Mesenchymal stem cell (in vitro differentiated cells and primary cell): ENCODE results near the gene LMF1.

Source experiments
- DNase-seq: peaks from one replicate; pipeline ENCODE4 v3.0.0-alpha.2; 2013
- H2AFZ ChIP-seq: one replicate; pipeline ENCODE4 v1.6.1; 2013; ENCODE audit warnings: low read depth, mild to moderate bottlenecking, control low read depth, inconsistent platforms, low read length, moderate library complexity
- H2AK5ac ChIP-seq: 2 replicates; pipeline ENCODE4 v1.6.1; 2013; ENCODE audit warnings: low read length, moderate library complexity, mild to moderate bottlenecking, inconsistent platforms; ENCODE audit not compliant: severe bottlenecking
- H2BK120ac ChIP-seq: one replicate; pipeline ENCODE4 v1.6.1; 2013; ENCODE audit warnings: low read depth, mild to moderate bottlenecking, inconsistent platforms, low read length, moderate library complexity
- H2BK12ac ChIP-seq, 2 experiments: one replicate each; pipeline ENCODE4 v1.6.1; 2013; ENCODE audit warnings: inconsistent platforms in 2 of 2, low read length in 2 of 2, mild to moderate bottlenecking in 2 of 2, moderate library complexity in 2 of 2, control low read depth in 1 of 2
- H2BK15ac ChIP-seq: one replicate; pipeline ENCODE4 v1.6.1; 2013; ENCODE audit warnings: mild to moderate bottlenecking, low read depth, inconsistent platforms; ENCODE audit not compliant: poor library complexity, severe bottlenecking
- H2BK5ac ChIP-seq: 2 replicates; pipeline ENCODE4 v1.6.1; 2013; ENCODE audit warnings: low read depth, mild to moderate bottlenecking, low read length, control low read depth, inconsistent platforms; ENCODE audit not compliant: poor library complexity, severe bottlenecking
- H3K14ac ChIP-seq, 2 experiments: one replicate each; pipeline ENCODE4 v1.6.1; 2013; ENCODE audit warnings: inconsistent platforms in 2 of 2, low read length in 2 of 2, control low read depth in 1 of 2, mild to moderate bottlenecking in 1 of 2, moderate library complexity in 1 of 2
- H3K18ac ChIP-seq, 2 experiments: one replicate each; pipeline ENCODE4 v1.6.1; 2013; ENCODE audit warnings: inconsistent platforms in 2 of 2, low read length in 2 of 2, control low read depth in 1 of 2, low read depth in 1 of 2, mild to moderate bottlenecking in 1 of 2
- H3K23ac ChIP-seq, 2 experiments: one replicate each; pipeline ENCODE4 v1.6.1; 2013; ENCODE audit warnings: inconsistent platforms in 2 of 2, low read length in 2 of 2, mild to moderate bottlenecking in 2 of 2, moderate library complexity in 2 of 2, control low read depth in 1 of 2
- H3K27ac ChIP-seq: 2 replicates; pipeline ENCODE4 v1.5.1; 2013; ENCODE audit warnings: mild to moderate bottlenecking, moderate library complexity, low read length, control low read depth, inconsistent platforms; ENCODE audit not compliant: poor library complexity, severe bottlenecking
- H3K27me3 ChIP-seq, 2 experiments: 2 replicates each; pipeline versions ENCODE4 v1.6.1 to v1.7.0; 2013; ENCODE audit warnings: low read length in 2 of 2, mild to moderate bottlenecking in 2 of 2, moderate library complexity in 2 of 2, control low read depth in 1 of 2, inconsistent platforms in 1 of 2; ENCODE audit not compliant: control insufficient read depth in 1 of 2, insufficient read depth in 1 of 2
- H3K36me3 ChIP-seq, 2 experiments: 2 replicates each; pipeline versions ENCODE4 v1.6.1 to v1.7.0; 2013; ENCODE audit warnings: low read length in 2 of 2, control low read depth in 1 of 2, inconsistent platforms in 1 of 2, low read depth in 1 of 2, mild to moderate bottlenecking in 1 of 2; ENCODE audit not compliant: insufficient read depth in 2 of 2, control insufficient read depth in 1 of 2
- H3K4ac ChIP-seq, 2 experiments: one replicate each; pipeline ENCODE4 v1.6.1; 2013; ENCODE audit warnings: inconsistent platforms in 2 of 2, low read length in 2 of 2, mild to moderate bottlenecking in 2 of 2, moderate library complexity in 2 of 2, control low read depth in 1 of 2, low read depth in 1 of 2
- H3K4me1 ChIP-seq: 2 replicates; pipeline ENCODE4 v1.6.1; 2013; ENCODE audit warnings: low read depth, low read length, control low read depth; ENCODE audit not compliant: control insufficient read depth, insufficient read depth
- H3K4me2 ChIP-seq: 2 replicates; pipeline ENCODE4 v1.6.1; 2013; ENCODE audit warnings: low read length, mild to moderate bottlenecking, inconsistent platforms; ENCODE audit not compliant: poor library complexity, severe bottlenecking
- H3K4me3 ChIP-seq, 2 experiments: 2 replicates each; pipeline versions ENCODE4 v1.5.1 to v1.7.0; 2013; ENCODE audit warnings: low read length in 2 of 2, mild to moderate bottlenecking in 2 of 2, control low read depth in 1 of 2, low read depth in 1 of 2; ENCODE audit not compliant: insufficient read depth in 1 of 2
- H3K79me1 ChIP-seq: replicated peaks from 2 replicates; pipeline ENCODE4 v1.6.1; 2013; ENCODE audit warnings: mild to moderate bottlenecking, control low read depth, low read length, inconsistent platforms; ENCODE audit not compliant: poor library complexity, severe bottlenecking
- H3K9ac ChIP-seq: 2 replicates; pipeline ENCODE4 v1.7.0; 2013; ENCODE audit warnings: mild to moderate bottlenecking, low read length, moderate library complexity
- H3K9me3 ChIP-seq: 2 replicates; pipeline ENCODE4 v1.7.0; 2013; ENCODE audit warnings: mild to moderate bottlenecking, low read length; ENCODE audit not compliant: control insufficient read depth
- H4K8ac ChIP-seq: one replicate; pipeline ENCODE4 v1.6.1; 2013; ENCODE audit warnings: inconsistent platforms, mild to moderate bottlenecking, low read length, moderate library complexity
- H4K91ac ChIP-seq: one replicate; pipeline ENCODE4 v1.6.1; 2013; ENCODE audit warnings: mild to moderate bottlenecking, low read length, inconsistent platforms
- WGBS: methylation state at CpG from one replicate; pipeline ENCODE4 v1.1.7; 2013; ENCODE audit warnings: mixed read lengths; 5-methylcytosine and 5-hydroxymethylcytosine counted together

LMF1 gene

GRCh38 chr16:867421-868385, 103.1 kb downstream of the LMF1 start:
- Histone ChIP-seq H2BK5ac (no peak overlapping the region), H2AK5ac (no peak overlapping the region), H3K36me3 (peaks cover 8 to 10% of the 10 kb centered on the region in 2 experiments), H2AFZ (no peak overlapping the region), H3K27ac (no peak overlapping the region), H3K14ac (no peak overlapping the region), H3K79me1 (no peaks in the 10 kb centered on the region), H2BK15ac (no peak overlapping the region), H4K91ac (no peak overlapping the region), H3K4me1 (no peaks in the 10 kb centered on the region), H3K4me3 (no peak overlapping the region), H3K18ac (no peak overlapping the region), H4K8ac (no peak overlapping the region), H3K9ac (no peak overlapping the region), H3K4ac (no peak overlapping the region), H3K4me2 (no peak overlapping the region), H3K9me3 (no peaks in the 10 kb centered on the region), H3K27me3 (no peaks in the 10 kb centered on the region), H2BK120ac (no peak overlapping the region), H3K23ac (no peak overlapping the region), H2BK12ac (no peak overlapping the region)
- DNase-seq, result no peak
- WGBS, result 86% methylated on average over 34 of the region's 34 CpGs

GRCh38 chr16:866252-866896, 104.4 kb downstream of the LMF1 start:
- WGBS, result 81% methylated on average over 8 of the region's 9 CpGs
- H2BK5ac ChIP-seq, result no peak overlapping the region
- H3K27me3 ChIP-seq, result no peaks in the 10 kb centered on the region
- no peak overlapping the region for H3K27ac ChIP-seq
- H3K4me3 ChIP-seq, result no peak overlapping the region
- no peak overlapping the region for H2AK5ac ChIP-seq
- peaks cover 8 to 10% of the 10 kb centered on the region in 2 experiments for H3K36me3 ChIP-seq
- no peak overlapping the region for H3K23ac ChIP-seq
- no peak overlapping the region for H2BK15ac ChIP-seq
- H3K9me3 ChIP-seq, result no peaks in the 10 kb centered on the region
- no peak overlapping the region for H3K14ac ChIP-seq
- H3K4me1 ChIP-seq, result no peaks in the 10 kb centered on the region
- no peaks in the 10 kb centered on the region for H3K79me1 ChIP-seq
- H4K8ac ChIP-seq, result no peak overlapping the region
- H3K18ac ChIP-seq, result no peak overlapping the region
- no peak overlapping the region for H4K91ac ChIP-seq
- no peak overlapping the region for H3K4me2 ChIP-seq
- H2BK120ac ChIP-seq, result no peak overlapping the region
- no peak for DNase-seq
- no peak overlapping the region for H2BK12ac ChIP-seq
- no peak overlapping the region for H2AFZ ChIP-seq
- no peak overlapping the region for H3K4ac ChIP-seq
- no peak overlapping the region for H3K9ac ChIP-seq

GRCh38 chr16:865026-865425, 105.8 kb downstream of the LMF1 start:
- H3K36me3 ChIP-seq, result peaks cover 7 to 8% of the 10 kb centered on the region in 2 experiments
- no peak overlapping the region for H2BK120ac ChIP-seq
- H2AFZ ChIP-seq, result no peak overlapping the region
- H3K4me3 ChIP-seq, result no peak overlapping the region
- H3K18ac ChIP-seq, result no peak overlapping the region
- no peak overlapping the region for H3K23ac ChIP-seq
- no peak overlapping the region for H3K4ac ChIP-seq
- H2BK15ac ChIP-seq, result no peak overlapping the region
- no peaks in the 10 kb centered on the region for H3K4me1 ChIP-seq
- H3K79me1 ChIP-seq, result no peaks in the 10 kb centered on the region
- H3K27me3 ChIP-seq, result no peaks in the 10 kb centered on the region
- H4K8ac ChIP-seq, result no peak overlapping the region
- WGBS, result 75% methylated on average over 5 of the region's 5 CpGs
- H3K14ac ChIP-seq, result no peak overlapping the region
- no peak overlapping the region for H2BK5ac ChIP-seq
- DNase-seq, result no peak
- no peaks in the 10 kb centered on the region for H3K9me3 ChIP-seq
- no peak overlapping the region for H3K9ac ChIP-seq
- no peak overlapping the region for H4K91ac ChIP-seq
- no peak overlapping the region for H2BK12ac ChIP-seq
- no peak overlapping the region for H3K4me2 ChIP-seq
- no peak overlapping the region for H2AK5ac ChIP-seq
- H3K27ac ChIP-seq, result no peak overlapping the region

- Histone ChIP-seq H2BK5ac (no peak overlapping the region), H3K4ac (no peak overlapping the region), H3K4me1 (no peaks in the 10 kb centered on the region), H3K36me3 (peaks cover 0 to under 1% of the 10 kb centered on the region in 2 experiments), H3K4me3 (no peak overlapping the region), H3K23ac (no peak overlapping the region), H2AFZ (no peak overlapping the region), H3K18ac (no peak overlapping the region), H2BK12ac (no peak overlapping the region), H3K27me3 (no peaks in the 10 kb centered on the region), H4K91ac (no peak overlapping the region), H3K27ac (no peak overlapping the region), H3K9ac (no peak overlapping the region), H2AK5ac (no peak overlapping the region), H3K79me1 (no peaks in the 10 kb centered on the region), H3K14ac (no peak overlapping the region), H3K4me2 (no peak overlapping the region), H2BK15ac (no peak overlapping the region), H3K9me3 (no peaks in the 10 kb centered on the region), H2BK120ac (no peak overlapping the region), H4K8ac (no peak overlapping the region)
- 90% methylated on average over 16 of the region's 17 CpGs for WGBS
- DNase-seq, result no peak
Measured at GRCh38 chr16:861446-861845, 109.3 kb downstream of the LMF1 start.
